ENCODE data around the gene SMYD3.
"Not testable (repeated sequence)": the region's sequence is repeated elsewhere in the genome, so short reads cannot be mapped to it uniquely, and the experiment has no call there.

Gene SMYD3

GRCh38 chr1:245717611-245718010 lies 789.5 kb downstream of the SMYD3 start:
- DNase-seq (ENCODE audit: extremely low read depth, insufficient read length) = no peak
- H3K36me3 ChIP-seq (ENCODE audit: control insufficient read depth, insufficient read depth, low read length) = no peaks in the 10 kb centered on the region
- no peak overlapping the region for H3K4me3 ChIP-seq (replicated peaks; ENCODE audit: low read depth, low read length)
- TF ChIP-seq, protein P1, sequence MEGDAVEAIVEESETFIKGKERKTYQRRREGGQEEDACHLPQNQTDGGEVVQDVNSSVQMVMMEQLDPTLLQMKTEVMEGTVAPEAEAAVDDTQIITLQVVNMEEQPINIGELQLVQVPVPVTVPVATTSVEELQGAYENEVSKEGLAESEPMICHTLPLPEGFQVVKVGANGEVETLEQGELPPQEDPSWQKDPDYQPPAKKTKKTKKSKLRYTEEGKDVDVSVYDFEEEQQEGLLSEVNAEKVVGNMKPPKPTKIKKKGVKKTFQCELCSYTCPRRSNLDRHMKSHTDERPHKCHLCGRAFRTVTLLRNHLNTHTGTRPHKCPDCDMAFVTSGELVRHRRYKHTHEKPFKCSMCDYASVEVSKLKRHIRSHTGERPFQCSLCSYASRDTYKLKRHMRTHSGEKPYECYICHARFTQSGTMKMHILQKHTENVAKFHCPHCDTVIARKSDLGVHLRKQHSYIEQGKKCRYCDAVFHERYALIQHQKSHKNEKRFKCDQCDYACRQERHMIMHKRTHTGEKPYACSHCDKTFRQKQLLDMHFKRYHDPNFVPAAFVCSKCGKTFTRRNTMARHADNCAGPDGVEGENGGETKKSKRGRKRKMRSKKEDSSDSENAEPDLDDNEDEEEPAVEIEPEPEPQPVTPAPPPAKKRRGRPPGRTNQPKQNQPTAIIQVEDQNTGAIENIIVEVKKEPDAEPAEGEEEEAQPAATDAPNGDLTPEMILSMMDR (IDR thresholded peaks at IDR 0.05; ENCODE audit: insufficient read depth, low read length, poor library complexity, severe bottlenecking) = no peak
- no peaks in the 10 kb centered on the region for H3K27me3 ChIP-seq (replicated peaks; ENCODE audit: control insufficient read depth, insufficient read depth, low read length)

DNA sequence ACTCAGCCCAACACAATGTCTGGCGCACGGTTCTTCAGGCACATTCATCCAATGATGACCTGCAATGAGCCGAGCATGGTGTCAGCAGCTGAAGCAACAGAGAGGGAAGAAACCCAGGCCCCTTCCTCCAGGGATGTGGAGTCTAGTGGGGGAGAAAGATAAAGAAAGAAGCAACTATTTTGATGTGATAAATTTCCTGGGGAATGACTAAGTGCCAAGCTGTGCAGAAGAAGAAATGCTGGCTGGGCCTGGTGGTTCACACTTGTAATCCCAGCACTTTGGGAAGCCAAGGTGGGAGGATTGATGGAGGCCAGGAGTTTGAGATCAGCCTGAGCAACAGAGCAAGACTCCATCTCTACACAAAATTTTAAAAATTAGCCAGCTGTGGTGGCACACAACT lies 790.5 kb downstream of the SMYD3 start:
- Histone ChIP-seq H3K36me3 (ENCODE audit: control insufficient read depth, insufficient read depth, low read length) (no peaks in the 10 kb centered on the region), H3K27me3 (replicated peaks; ENCODE audit: control insufficient read depth, insufficient read depth, low read length) (no peaks in the 10 kb centered on the region), H3K4me3 (replicated peaks; ENCODE audit: low read depth, low read length) (no peak overlapping the region)
- TF ChIP-seq, protein P1 (IDR thresholded peaks at IDR 0.05; ENCODE audit: insufficient read depth, low read length, poor library complexity, severe bottlenecking) = no peak
- no peak for DNase-seq (ENCODE audit: extremely low read depth, insufficient read length)

DNA sequence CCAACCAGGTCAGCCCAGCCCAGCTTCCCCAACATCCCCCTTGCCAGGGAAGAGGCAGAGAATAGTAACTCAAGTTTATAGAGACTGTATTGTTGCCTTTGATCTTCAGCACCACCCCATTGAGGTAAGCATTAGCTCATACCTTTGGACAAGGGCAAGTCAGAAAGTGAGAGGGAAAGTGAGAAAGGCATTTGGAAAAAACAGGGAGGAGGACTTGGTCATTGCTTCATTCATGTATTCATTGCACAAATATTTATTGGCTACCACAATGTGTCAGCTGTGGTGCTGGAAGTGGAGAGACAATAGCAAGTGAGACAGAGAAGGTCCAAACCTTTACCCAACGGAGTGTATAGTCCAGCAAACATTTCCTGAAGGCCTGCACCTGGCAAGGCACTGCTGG lies 791.1 kb downstream of the SMYD3 start:
- no peak for DNase-seq (ENCODE audit: extremely low read depth, insufficient read length)
- Histone ChIP-seq H3K27me3 (replicated peaks; ENCODE audit: control insufficient read depth, insufficient read depth, low read length) (no peaks in the 10 kb centered on the region), H3K36me3 (ENCODE audit: control insufficient read depth, insufficient read depth, low read length) (no peaks in the 10 kb centered on the region), H3K4me3 (replicated peaks; ENCODE audit: low read depth, low read length) (no peak overlapping the region)
- TF ChIP-seq, protein P1 (IDR thresholded peaks at IDR 0.05; ENCODE audit: insufficient read depth, low read length, poor library complexity, severe bottlenecking) = no peak

- Histone ChIP-seq H3K4me3 (replicated peaks; ENCODE audit: low read depth, low read length) (no peak overlapping the region), H3K27me3 (replicated peaks; ENCODE audit: control insufficient read depth, insufficient read depth, low read length) (no peaks in the 10 kb centered on the region), H3K36me3 (ENCODE audit: control insufficient read depth, insufficient read depth, low read length) (no peaks in the 10 kb centered on the region)
- DNase-seq (ENCODE audit: extremely low read depth, insufficient read length) = no peak
- TF ChIP-seq, protein P1 (IDR thresholded peaks at IDR 0.05; ENCODE audit: insufficient read depth, low read length, poor library complexity, severe bottlenecking) = no peak
Measured at GRCh38 chr1:245715291-245715701, 791.8 kb downstream of the SMYD3 start.

DNA sequence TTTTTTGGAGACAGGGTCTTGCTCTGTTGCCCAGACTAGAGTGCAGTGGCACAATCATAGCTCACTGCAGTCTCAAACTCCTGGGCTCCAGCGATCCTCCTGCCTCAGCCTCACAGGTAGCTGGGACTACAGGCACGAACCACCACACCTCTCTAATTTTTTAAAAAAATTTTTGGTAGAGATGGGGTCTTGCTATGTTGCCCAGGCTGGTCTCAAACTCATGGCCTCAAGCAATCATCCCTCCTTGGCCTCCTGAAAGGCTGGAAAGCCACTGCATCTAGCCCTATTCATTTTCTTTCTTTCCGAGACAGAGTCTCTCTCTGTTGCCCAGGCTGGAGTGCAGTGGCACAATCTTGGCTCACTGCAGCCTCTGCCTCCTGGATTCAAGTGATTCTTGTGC lies 793.1 kb downstream of the SMYD3 start:
- not testable (repeated sequence) for H3K27me3 ChIP-seq (replicated peaks; ENCODE audit: control insufficient read depth, insufficient read depth, low read length); H3K36me3 ChIP-seq (ENCODE audit: control insufficient read depth, insufficient read depth, low read length); H3K4me3 ChIP-seq (replicated peaks; ENCODE audit: low read depth, low read length); DNase-seq (ENCODE audit: extremely low read depth, insufficient read length)

DNA sequence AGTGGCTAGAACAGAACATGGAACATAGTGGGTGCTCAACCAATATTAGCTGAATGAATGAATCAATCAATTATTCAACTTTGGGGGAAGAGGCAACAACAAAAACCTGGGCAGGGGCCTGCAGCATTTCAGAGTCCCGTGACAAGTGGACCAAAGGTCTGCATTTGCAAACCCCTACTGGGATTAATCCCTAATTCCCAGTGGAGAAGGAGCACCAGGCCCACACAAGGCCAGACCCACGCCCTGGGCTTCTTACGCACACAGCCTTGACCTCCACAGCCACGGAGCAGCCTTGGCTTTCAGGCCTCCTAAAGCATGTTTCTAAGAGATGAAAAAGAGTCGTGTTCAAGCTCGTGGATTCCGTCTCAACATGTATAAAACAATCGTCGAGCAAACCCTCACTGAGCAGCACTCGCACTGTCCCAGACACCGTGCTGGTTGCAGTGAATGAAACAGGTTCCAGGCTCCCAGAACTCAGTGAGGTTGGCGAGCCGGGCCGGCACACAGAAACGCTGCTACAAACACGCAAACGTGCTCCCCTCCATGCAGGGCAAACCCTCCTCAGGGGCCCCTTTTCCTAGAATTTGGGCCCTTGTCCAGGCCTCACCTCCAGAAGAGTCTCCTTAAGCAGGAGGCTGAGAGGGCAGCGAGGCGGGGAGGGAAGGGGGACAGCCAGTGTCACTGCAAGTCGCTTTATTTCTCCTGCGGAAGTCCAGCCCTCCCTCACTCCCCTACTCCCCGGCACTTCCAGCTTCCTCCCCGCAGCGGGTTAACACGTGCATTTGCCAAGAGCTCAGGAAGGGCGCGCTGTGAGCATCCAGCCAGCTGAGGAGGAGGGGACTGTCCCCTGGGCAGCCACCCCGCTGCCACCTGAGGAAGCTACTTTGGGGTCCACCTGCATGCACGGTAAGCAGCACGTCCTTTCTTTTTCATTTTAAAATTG lies 795.8 kb downstream of the SMYD3 start:
- no peaks in the 10 kb centered on the region for H3K36me3 ChIP-seq (ENCODE audit: control insufficient read depth, insufficient read depth, low read length)
- no peak overlapping the region for H3K4me3 ChIP-seq (replicated peaks; ENCODE audit: low read depth, low read length)
- DNase-seq (ENCODE audit: extremely low read depth, insufficient read length) = no peak
- no peaks in the 10 kb centered on the region for H3K27me3 ChIP-seq (replicated peaks; ENCODE audit: control insufficient read depth, insufficient read depth, low read length)
- TF ChIP-seq, protein P1 (IDR thresholded peaks at IDR 0.05; ENCODE audit: insufficient read depth, low read length, poor library complexity, severe bottlenecking) = no peak

Data from GM06990 (cell line).